ENCODE results near the gene NTF3.

Gene NTF3

GRCh38 chr12:5430641-5431603 lies 986 bp upstream of the NTF3 start:
- peak overlapping the region; percentile 69 for H3K4me3 ChIP-seq (replicated peaks; ENCODE audit: low read depth, low read length)
- no peak for DNase-seq (ENCODE audit: extremely low read depth, low read depth)

GRCh38 chr12:5433081-5433844 lies 1.4 kb downstream of the NTF3 start:
- TF ChIP-seq CTCF (IDR thresholded peaks at IDR 0.05; ENCODE audit: low read depth, low read length, missing control alignments), result no peak
- H3K4me3 ChIP-seq (replicated peaks; ENCODE audit: low read depth, low read length), result peak overlapping the region; percentile 69
- no peak for DNase-seq (ENCODE audit: extremely low read depth, low read depth)

More at GRCh38 chr12:5430641-5431603, 986 bp upstream of the NTF3 start:
- no peak for TF ChIP-seq CTCF (IDR thresholded peaks at IDR 0.05; ENCODE audit: low read depth, low read length, missing control alignments)

DNA sequence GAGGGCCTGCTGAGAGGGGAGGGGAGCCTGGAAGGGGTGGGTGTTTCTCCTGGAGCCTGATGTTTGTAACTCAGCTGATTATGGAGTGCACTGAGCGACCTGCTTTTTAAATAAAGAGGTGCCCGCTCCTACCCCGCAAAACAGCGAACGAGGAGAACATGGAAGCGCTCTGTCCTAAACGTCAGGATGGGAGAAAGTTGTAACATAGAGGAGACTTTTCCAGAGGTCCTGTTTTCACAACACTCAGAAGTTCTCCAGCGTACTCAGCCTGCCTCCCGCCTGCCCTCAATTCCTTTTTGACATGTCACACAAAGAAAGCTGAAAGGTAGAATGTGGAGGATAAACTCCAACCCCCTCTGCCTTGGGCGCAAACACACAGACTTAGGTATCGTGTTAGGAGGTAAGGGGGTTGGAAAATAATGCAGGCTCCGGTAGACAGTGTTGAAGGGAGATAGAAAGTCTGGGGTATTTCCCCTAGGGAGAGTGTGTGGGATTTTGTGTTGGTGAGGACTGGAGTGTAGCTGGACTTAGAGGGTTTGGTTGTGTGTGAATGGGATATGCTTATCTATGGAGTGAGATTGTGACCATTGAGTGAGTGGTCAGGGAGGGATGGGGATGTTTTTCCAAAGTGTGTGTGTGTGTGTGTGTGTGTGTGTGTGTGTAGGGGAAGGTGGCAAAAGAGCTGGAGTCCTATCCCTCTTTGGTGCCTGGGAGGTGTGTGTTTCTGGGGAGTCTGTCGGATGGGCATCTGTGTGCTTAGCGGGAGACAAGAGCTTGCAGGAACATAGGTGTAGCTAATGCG lies 2.1 kb downstream of the NTF3 start:
- DNase-seq (ENCODE audit: extremely low read depth, low read depth), result no peak
- H3K4me3 ChIP-seq (replicated peaks; ENCODE audit: low read depth, low read length), result peak overlapping the region; percentile 69
- no peak for TF ChIP-seq CTCF (IDR thresholded peaks at IDR 0.05; ENCODE audit: low read depth, low read length, missing control alignments)

GRCh38 chr12:5434647-5435560 lies 3.0 kb downstream of the NTF3 start:
- DNase-seq (ENCODE audit: extremely low read depth, low read depth), result no peak
- H3K4me3 ChIP-seq (replicated peaks; ENCODE audit: low read depth, low read length), result peak overlapping the region; percentile 69
- no peak for TF ChIP-seq CTCF (IDR thresholded peaks at IDR 0.05; ENCODE audit: low read depth, low read length, missing control alignments)

DNA sequence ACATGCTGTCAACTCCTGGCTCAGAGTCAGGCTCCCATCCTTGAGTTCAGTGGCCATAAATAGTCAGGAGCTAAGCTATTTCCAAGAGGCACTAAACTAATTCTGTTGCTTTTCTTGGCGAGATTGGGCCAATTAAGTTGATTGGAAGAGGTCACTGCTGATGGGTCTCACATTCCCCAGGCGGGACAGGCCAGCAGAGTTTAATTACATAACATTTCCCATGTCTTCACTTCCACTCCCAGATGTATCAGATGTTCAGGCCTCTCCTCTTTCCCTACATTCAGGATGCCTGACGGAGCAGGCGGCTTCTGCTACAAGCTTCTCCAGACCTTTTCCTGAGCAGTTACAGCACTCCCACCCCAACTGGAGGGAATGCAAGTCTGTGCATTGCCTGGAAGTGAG lies 5.3 kb downstream of the NTF3 start:
- no peak overlapping the region for H3K4me3 ChIP-seq (replicated peaks; ENCODE audit: low read depth, low read length)
- TF ChIP-seq CTCF (IDR thresholded peaks at IDR 0.05; ENCODE audit: low read depth, low read length, missing control alignments), result no peak
- DNase-seq (ENCODE audit: extremely low read depth, low read depth), result no peak

All from HFF-Myc (cell line).